NCI-H1105 (cell line): ENCODE results near the gene TGM3.
A peak's percentile ranks its signal among the peaks of the same experiment; 100 is the strongest.
"Not testable (repeated sequence)": the region's sequence is repeated elsewhere in the genome, so short reads cannot be mapped to it uniquely, and the experiment has no call there.

Source experiments
- DNase-seq: peaks from one replicate; lab custom pipeline; 2025; lab: John Stamatoyannopoulos, UW

TGM3 gene

DNA sequence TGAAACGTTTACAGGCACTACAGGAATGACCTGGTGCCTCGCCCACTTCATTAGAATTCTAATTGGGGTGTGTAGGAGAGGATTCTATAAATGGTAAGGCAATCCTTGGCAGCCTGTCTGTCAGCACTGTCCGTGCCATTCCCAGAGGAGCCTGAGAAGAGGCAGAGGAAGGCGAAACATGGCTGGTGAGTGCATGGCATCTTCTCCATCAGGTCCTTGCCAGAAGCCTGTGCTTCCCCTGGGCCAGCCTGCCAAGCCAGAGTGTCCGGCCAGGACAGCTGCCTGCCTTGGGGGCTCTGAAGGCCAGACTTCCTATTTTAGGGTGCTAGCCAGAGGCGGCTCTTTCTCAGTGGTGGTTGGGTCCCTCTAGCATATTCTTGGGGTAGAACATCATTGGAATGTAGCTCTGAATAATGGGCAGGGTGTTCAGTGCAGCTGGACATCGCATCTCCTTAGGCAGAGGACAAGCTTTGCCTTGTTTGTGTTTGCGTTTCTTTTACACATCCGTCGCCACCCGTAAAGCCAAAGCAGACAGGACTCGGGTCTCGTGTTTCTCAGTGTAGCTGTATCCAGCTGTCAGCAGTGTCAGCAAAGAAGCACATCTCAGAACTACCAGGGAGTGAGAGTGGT, at the start of gene TGM3:
Gene TGM3 (plus strand): TSS at position 116 of the 630 bp plus-strand sequence. CDS start 63 bp downstream, at position 179.
- no peak for DNase-seq

- DNase-seq, result peak; percentile 60
Observed at GRCh38 chr20:2246069-2246491, 49.7 kb upstream of the TGM3 start.

DNA sequence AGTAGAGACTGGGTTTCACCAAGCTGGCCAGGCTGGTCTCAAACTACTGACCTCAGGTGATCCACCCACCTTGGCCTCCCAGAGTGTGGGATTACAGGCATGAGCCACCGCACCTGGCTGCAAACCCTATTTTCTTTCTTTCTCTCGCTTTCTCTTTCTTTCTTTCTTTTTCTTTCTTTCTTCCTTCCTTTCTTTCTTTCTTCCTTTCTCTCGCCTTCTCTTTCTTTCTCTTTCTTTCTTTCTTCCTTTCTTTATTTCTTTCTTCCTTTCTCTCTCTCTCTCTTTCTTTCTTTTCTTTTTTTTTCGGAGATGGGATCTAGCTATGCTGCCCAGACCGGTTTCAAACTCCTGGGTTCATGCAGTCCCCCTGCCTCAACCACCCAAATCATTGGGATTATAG, 47.0 kb upstream of the TGM3 start:
- no peak for DNase-seq

DNA sequence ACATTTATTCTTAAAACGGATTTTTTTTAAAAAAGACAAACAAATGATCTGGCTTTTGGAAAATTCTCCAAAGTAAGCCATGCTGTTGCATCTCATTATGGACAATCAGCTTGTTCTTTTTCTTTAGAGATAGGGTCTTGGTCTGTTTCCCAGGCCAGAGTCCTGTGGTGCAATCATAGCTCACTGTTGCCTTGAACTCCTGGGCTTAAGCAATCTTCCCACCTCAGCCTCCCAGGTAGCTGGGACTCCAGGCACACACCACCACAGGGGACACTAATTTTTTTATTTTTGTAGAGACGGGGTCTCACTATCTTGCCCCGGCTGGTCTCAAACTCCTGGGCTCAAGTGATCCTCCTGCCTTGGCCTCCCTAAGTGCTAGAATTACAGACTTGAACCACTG, 45.9 kb upstream of the TGM3 start:
- DNase-seq, result no peak

DNA sequence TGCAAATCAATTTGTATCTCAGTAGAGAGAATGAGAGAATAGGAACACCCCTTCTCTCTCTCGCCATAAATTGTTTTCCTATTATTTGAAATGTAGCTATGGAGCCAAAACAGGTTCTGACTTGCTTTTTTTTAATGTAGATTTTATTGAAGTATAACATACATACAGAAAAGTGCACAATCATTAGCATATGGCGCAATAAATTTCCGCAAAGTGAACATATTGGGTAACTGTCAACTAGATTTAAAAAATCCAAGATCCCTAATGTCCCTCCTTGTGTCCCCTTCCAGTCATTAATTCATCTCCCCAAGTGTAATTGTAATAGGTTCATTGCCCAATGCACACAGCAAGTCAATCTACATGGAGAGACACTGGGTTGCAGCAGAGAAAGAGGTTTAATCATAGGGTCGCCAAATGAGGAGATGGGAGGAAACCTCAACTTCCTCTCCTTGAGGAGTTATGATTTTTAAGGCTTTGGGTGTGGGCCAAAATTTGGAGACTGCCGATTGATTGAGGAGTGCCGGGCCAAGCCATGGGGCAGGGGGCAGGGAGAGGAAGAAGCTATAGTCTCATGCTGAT, 43.3 kb upstream of the TGM3 start:
- DNase-seq, result no peak

GRCh38 chr20:2253256-2253655, 42.5 kb upstream of the TGM3 start:
- DNase-seq, result no peak

DNA sequence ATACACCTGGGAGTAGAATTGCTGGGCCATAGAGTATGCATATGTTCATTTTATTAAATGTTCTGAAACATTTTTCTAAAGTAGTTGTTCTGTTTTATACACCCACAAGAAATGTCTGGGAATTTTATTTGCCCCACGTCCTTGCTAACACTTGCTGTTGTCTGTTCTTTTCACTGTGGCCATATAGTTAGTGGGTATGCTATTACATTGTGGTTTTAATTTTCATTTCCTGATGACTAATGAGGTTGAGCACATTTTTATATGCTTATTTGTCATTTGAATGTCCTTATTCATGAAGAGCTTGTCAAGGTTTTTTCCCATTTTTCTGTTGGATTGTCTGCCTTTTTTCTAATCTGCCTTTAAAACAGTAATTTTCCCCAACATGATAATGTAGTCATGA, 41.5 kb upstream of the TGM3 start:
- no peak for DNase-seq

DNA sequence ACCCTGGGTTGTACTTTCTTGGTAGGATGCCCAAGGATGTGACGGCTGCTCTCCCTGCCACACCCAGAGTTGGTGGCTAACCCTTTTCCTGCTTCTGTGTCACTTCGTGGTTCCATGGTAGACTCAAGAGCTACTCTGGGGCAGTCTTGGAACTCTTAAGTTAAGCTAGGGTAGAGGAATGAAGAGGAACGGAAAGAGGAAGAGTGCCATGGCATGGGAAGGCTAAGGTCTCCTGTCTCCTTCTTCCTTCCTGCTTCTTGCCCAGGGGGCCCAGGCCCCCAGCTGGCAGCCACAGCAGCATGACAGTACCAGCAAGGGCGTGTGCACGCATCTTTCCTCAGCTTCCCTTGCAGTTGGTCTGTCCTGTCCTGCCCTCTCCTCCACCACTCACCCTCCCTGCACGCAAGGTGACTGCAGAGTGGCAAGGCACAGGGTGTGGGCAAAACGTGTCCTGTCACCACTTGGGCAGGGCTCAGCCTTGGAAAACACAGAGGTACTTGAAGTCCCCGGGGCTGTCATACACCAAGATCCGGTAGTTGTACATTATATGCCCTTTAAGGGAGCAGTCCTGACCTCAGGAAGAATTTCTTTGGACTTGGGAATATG, 39.8 kb upstream of the TGM3 start:
- no peak for DNase-seq

- no peak for DNase-seq
Observed at GRCh38 chr20:2259731-2260130, 36.1 kb upstream of the TGM3 start.

- no peak for DNase-seq
Observed at GRCh38 chr20:2260250-2260649, 35.6 kb upstream of the TGM3 start.

- DNase-seq, result no peak
Observed at GRCh38 chr20:2261046-2261485, 34.7 kb upstream of the TGM3 start.

- DNase-seq, result no peak
Observed at GRCh38 chr20:2261629-2262028, 34.2 kb upstream of the TGM3 start.

DNA sequence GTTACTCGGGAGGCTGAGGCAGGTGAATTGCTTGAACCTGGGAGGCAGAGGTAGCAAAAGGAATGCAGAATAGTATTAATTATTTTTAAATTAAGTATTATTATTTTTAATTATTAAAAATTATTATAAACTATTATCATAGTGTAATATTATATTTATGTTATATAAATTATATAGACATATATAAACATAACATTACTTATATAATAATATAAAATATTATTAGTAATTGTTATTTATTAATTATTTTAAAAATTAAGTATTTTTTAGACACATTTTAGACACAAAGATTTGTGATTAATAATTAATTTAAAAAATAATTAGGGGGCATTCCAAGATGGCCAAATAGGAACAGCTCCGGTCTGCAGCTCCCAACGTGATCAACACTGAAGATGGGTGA, 31.7 kb upstream of the TGM3 start:
- DNase-seq, result no peak

GRCh38 chr20:2264621-2265374, 31.0 kb upstream of the TGM3 start:
- DNase-seq, result not testable (repeated sequence)

DNA sequence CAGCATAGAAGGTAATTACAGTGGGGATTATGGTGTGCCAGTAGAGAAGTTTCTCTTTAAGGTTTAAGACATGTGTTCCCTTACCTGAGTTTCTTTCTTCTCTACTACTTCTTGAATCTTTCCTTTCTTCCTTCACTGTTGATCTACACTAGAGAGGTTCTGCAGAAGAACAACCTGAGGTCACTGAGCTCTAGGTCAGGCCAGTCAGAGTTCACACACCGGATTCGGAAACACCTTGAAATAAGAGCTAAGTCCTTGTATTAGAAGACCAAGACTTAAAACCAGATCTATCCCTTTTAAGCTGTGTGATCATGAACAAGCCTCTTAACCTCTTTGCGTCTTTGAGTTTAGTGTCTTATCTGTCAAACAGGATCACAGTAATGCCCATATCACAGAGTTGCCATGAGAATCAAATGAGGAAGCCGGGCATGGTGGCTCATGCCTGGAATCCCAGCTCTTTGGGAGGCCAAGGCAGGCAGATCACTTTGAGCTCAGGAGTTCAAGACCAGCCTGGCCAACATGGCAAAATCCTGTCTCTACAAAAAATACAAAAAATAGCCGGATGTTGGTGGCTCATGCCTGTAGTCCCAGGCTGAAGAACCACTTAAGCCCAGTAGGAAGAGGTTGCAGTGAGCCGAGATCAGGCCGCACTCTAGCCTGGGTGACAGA, 22.0 kb upstream of the TGM3 start:
- no peak for DNase-seq

DNA sequence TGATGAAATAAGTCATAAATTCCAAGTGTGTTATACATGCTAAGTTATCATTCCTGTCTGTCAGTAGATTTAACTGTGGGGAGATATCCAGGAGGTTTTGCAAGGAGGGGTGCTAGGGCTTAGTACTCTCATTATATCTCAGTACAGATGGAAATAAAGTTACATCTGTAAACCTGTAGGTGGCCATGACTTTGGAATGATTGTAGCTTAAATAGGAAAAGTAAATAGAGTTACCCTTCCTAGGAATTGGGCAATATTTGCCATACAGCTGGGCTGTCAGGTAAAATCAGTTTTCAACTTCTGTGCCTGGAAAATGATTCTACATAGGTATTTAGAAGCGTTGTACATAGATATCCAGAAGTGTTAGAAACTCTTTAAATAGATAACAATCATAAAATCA, 19.8 kb upstream of the TGM3 start:
- no peak for DNase-seq

DNA sequence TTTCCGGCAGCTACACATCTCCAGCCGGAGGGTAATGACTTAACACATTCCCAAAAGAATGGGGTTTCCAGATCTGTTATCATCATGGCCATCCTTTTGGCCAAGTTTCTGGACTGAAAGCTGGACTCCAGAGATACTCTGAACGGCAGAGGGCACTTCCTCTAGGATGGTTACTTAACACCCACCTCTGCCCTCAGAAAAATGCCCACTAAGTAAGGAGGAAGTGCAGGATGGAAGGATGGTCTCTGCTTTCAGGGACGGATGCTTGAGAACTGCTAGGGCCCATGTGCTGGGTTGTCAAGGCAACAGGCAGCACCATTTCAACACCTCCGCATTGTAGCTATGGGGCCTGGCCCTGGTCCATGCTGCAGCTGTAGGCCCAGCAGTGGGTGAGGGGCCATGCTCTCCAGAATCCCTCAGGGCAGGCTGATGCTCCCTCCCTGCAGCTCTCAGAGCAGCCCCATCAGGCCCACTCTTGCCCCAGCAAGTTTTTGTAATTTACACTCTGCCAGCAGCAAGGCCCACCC, 16.5 kb upstream of the TGM3 start:
- DNase-seq, result no peak

DNA sequence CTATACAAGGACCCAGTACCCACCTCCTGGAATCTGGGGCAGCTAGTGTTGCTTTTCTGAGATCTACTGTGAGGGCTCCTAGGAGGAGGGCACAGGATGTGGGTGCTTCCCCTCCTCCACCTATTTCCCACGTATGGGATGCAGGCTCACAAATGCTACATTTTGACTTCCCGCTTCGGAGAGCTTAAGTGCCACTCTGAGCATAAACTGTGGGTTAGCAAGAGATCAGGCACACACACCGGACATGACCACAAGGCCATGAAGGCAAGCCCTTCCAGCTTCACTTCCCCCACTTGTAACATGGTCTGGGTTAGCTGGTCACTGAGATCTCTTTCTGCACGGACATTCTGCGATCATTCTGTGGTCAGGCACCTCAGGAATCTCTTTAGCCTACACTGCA, 15.7 kb upstream of the TGM3 start:
- no peak for DNase-seq

DNA sequence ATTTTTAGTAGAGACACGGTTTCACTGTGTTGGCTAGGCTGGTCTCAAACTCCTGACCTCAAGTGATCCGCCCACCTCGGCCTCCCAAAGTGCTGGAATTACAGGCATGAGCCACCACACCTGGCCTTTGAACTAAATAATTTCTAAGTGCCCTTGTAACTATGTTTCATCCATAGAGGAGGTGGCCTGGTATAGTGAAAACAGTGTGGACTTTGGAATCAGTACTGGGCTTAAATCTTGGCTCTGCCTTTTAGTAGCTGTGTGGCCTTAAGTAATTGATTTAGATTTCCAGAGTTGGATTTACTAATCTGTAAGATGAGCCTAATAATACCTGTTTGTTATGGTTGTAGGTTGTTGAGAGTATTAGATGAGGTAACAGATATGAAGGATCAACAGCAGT, 14.2 kb upstream of the TGM3 start:
- DNase-seq, result no peak

- no peak for DNase-seq
Observed at GRCh38 chr20:2282181-2282580, 13.6 kb upstream of the TGM3 start.

DNA sequence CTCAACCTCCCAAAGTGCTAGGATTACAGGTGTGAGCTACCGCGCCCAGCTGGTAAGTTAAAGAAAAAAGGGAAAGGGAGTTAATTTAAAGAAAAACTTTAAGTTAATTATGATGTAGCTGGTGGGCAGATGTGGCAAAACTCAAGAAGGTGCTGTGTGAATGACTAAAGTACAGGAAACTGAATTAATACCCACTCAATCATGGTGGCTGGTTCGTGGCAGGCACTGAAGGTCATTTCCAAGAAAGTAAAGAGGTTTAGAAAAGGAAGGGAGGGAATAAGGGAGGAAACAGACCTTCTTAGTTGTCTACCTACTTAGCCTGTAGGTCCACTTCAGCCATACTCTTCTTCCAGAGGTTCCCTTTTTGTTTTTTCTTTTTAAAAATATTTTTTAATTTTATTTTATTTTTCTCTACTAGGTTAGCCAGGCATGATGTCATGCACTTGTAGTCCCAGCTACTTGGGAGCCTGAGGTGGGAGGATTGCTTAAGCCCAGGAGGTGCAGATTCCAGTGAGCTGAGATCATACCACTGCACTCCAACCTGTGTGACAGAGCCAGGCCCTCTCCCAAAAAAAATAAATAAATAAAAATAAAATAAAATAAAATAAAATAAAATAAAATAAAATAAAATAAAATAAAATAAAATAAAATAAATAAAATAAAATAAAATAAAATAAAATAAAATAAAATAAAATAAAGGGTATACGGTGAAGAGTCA, 11.9 kb upstream of the TGM3 start:
- DNase-seq, result no peak

- no peak for DNase-seq
Observed at GRCh38 chr20:2285193-2285592, 10.6 kb upstream of the TGM3 start.
